HG03159 (cell line): ENCODE data around the gene ETNK2.

ENCODE experiments used
- ATAC-seq: cut with Tn5 transposase; IDR thresholded peaks from one replicate; pipeline ENCODE4 v1.9.1; 2021; ENCODE audit warnings: mild to moderate bottlenecking, moderate library complexity; ENCODE audit not compliant: unreplicated experiment

Gene ETNK2

GRCh38 chr1:204149107-204149506, 2.7 kb downstream of the ETNK2 start:
- ATAC-seq, result no peak

GRCh38 chr1:204147406-204148383, 4.1 kb downstream of the ETNK2 start:
- ATAC-seq, result no peak

- no peak for ATAC-seq
These were observed 4.9 kb downstream of the ETNK2 start for GRCh38 chr1:204146965-204147364.

- no peak for ATAC-seq
These were observed 5.5 kb downstream of the ETNK2 start for GRCh38 chr1:204146309-204146708.

- ATAC-seq, result no peak
These were observed 6.8 kb downstream of the ETNK2 start for GRCh38 chr1:204145033-204145504.

GRCh38 chr1:204143276-204144041, 8.4 kb downstream of the ETNK2 start:
- no peak for ATAC-seq

GRCh38 chr1:204142032-204142974, 9.5 kb downstream of the ETNK2 start:
- ATAC-seq, result no peak

- no peak for ATAC-seq
These were observed 10.7 kb downstream of the ETNK2 start for GRCh38 chr1:204141131-204141530.

GRCh38 chr1:204139952-204140351, 11.9 kb downstream of the ETNK2 start:
- ATAC-seq, result no peak

- ATAC-seq, result no peak
These were observed 12.8 kb downstream of the ETNK2 start for GRCh38 chr1:204139088-204139487.

- no peak for ATAC-seq
These were observed 15.0 kb downstream of the ETNK2 start for GRCh38 chr1:204136814-204137213.

- no peak for ATAC-seq
These were observed 17.7 kb downstream of the ETNK2 start for GRCh38 chr1:204134103-204134502.

GRCh38 chr1:204132718-204133117, 19.1 kb downstream of the ETNK2 start:
- ATAC-seq, result no peak

- ATAC-seq, result no peak
These were observed 19.9 kb downstream of the ETNK2 start for GRCh38 chr1:204131978-204132377.

- ATAC-seq, result no peak
These were observed 20.6 kb downstream of the ETNK2 start for GRCh38 chr1:204130981-204131892.

- no peak for ATAC-seq
These were observed 21.7 kb downstream of the ETNK2 start for GRCh38 chr1:204130178-204130577.

GRCh38 chr1:204128964-204129896, 22.6 kb downstream of the ETNK2 start:
- no peak for ATAC-seq

GRCh38 chr1:204128464-204128963, 23.3 kb downstream of the ETNK2 start:
- ATAC-seq, result no peak
